GM12801 (cell line): Measurements from ENCODE around the gene DYSF.

Experiments used
- CTCF ChIP-seq: IDR thresholded peaks from one replicate; pipeline ENCODE4 v1.5.1; 2011; ENCODE audit warnings: control low read depth; ENCODE audit not compliant: insufficient read length; ENCODE audit errors: extremely low read depth

DYSF gene

GRCh38 chr2:71688530-71688929 lies 235.2 kb downstream of the DYSF start:
- TF ChIP-seq CTCF = no peak

GRCh38 chr2:71689393-71689792 lies 236.0 kb downstream of the DYSF start:
- no peak for TF ChIP-seq CTCF

GRCh38 chr2:71689968-71690834 lies 236.8 kb downstream of the DYSF start:
- no peak for TF ChIP-seq CTCF

- TF ChIP-seq CTCF = no peak
These were observed 237.6 kb downstream of the DYSF start for GRCh38 chr2:71690876-71691475.

GRCh38 chr2:71691747-71692441 lies 238.5 kb downstream of the DYSF start:
- TF ChIP-seq CTCF = no peak

GRCh38 chr2:71692621-71693277 lies 239.4 kb downstream of the DYSF start:
- no peak for TF ChIP-seq CTCF
